Loucy (cell line): ENCODE results near the gene MYO18A.

ENCODE experiments used
- H2AFZ ChIP-seq: fragments of 200-600 bp; sonication (generic); 2 replicates; pipeline ENCODE4 v1.6.0; 2016; ENCODE audit warnings: antibody characterized with exemption, mild to moderate bottlenecking, low read length, moderate library complexity
- H3F3A ChIP-seq: fragments of 200-600 bp; 2 replicates; pipeline ENCODE4 v1.6.0; 2016; ENCODE audit warnings: antibody characterized with exemption, low read depth, mild to moderate bottlenecking
- H3K27me3 ChIP-seq: fragments of 200-600 bp; sonication (generic); 2 replicates; pipeline ENCODE4 v1.6.1; 2014; ENCODE audit warnings: low read length, mild to moderate bottlenecking; ENCODE audit not compliant: insufficient read depth, poor library complexity, severe bottlenecking
- H3K36me3 ChIP-seq: fragments of 200-600 bp; sonication (generic); 2 replicates; pipeline ENCODE4 v1.6.1; 2016; ENCODE audit warnings: low read length; ENCODE audit not compliant: insufficient read depth
- H3K4me1 ChIP-seq: fragments of 200-600 bp; sonication (generic); 2 replicates; pipeline ENCODE4 v1.5.1; 2014; ENCODE audit warnings: low read length, mild to moderate bottlenecking; ENCODE audit not compliant: insufficient read depth, poor library complexity, severe bottlenecking
- H3K4me2 ChIP-seq: fragments of 200-600 bp; sonication (generic); 2 replicates; pipeline ENCODE4 v1.6.0; 2014; ENCODE audit warnings: antibody characterized with exemption, low read length, low read depth, mild to moderate bottlenecking; ENCODE audit not compliant: poor library complexity, severe bottlenecking
- H3K4me3 ChIP-seq: fragments of 200-600 bp; sonication (generic); 2 replicates; pipeline ENCODE4 v1.5.1; 2014; ENCODE audit warnings: low read length, mild to moderate bottlenecking, mixed read lengths; ENCODE audit not compliant: poor library complexity, severe bottlenecking
- H3K79me2 ChIP-seq: fragments of 200-600 bp; sonication (generic); 2 replicates; pipeline ENCODE4 v1.6.1; 2014; ENCODE audit warnings: low read length; ENCODE audit not compliant: insufficient read depth
- H3K9ac ChIP-seq: fragments of 200-600 bp; sonication (generic); 2 replicates; pipeline ENCODE4 v1.6.0; 2014; ENCODE audit warnings: mild to moderate bottlenecking, low read depth, low read length, moderate library complexity; ENCODE audit not compliant: poor library complexity, severe bottlenecking
- H3K9me2 ChIP-seq: fragments of 200-600 bp; sonication (generic); replicated peaks from 2 replicates; pipeline ENCODE4 v1.6.1; 2016; ENCODE audit warnings: low read depth, low read length, mixed read lengths
- H3K9me3 ChIP-seq: fragments of 200-600 bp; sonication (generic); 2 replicates; pipeline ENCODE4 v1.6.1; 2014; ENCODE audit warnings: mild to moderate bottlenecking, antibody characterized with exemption, low read length, low read depth; ENCODE audit not compliant: insufficient read depth
- H4K20me1 ChIP-seq: fragments of 200-600 bp; sonication (generic); 2 replicates; pipeline ENCODE4 v1.6.0; 2014; ENCODE audit warnings: antibody characterized with exemption, low read length, mild to moderate bottlenecking; ENCODE audit not compliant: insufficient read depth, poor library complexity, severe bottlenecking
- EZH2phosphoT487 ChIP-seq: fragments of 200-600 bp; IDR thresholded peaks from 2 replicates; pipeline ENCODE4 v1.6.1; 2018; ENCODE audit warnings: antibody characterized with exemption, mild to moderate bottlenecking, moderate library complexity, borderline replicate concordance
- TF ChIP-seq, protein P1 (sequence below): fragments of 200-600 bp; sonication (generic); conservative IDR thresholded peaks from 2 replicates; pipeline ENCODE4 v1.5.1; 2014; ENCODE audit warnings: mild to moderate bottlenecking, antibody characterized with exemption, low read length

Gene MYO18A

DNA sequence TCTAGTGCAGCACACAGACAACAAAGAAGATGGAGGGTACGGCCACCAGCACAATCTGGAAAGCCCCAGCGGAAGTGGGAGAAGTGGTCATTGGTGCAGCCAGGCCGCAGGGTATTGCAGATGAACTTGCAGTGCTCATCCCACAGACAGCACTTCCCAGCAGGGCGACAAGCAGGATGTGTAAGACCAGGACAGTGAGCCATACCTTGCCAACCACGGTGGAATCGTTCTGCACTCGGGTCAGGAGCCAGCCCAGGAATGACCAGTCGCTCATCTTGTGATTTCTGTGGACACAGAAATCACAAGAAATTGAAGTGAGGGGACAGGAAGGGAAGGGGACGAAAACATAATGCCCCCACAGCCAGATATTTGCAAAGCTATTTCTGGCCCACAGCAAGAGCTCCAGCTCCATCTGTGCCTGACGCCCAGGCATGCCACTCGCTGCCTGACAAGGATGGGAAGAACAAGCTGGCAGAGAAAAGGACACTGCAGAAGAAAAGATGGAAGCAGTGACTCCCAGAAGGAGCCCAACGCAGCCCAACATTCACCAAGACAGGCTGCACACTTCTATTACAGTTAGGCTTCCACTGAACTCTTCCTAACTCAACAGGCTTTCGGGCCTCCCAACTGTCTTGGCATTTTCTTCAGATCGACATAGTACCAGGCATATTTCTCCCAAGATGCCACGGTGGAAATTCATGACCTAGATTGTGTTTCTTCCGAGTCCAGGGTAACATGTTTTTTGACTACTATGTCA is 17.5 kb upstream of the MYO18A start:
- H3K9me3 ChIP-seq = no peaks in the 10 kb centered on the region
- H3K79me2 ChIP-seq = no peaks in the 10 kb centered on the region
- H3K9ac ChIP-seq = no peak overlapping the region
- H3K27me3 ChIP-seq = no peaks in the 10 kb centered on the region
- H3K4me2 ChIP-seq = no peak overlapping the region
- H3K4me3 ChIP-seq = no peak overlapping the region
- H3F3A ChIP-seq = no peaks in the 10 kb centered on the region
- H3K9me2 ChIP-seq = no peaks in the 10 kb centered on the region
- no peaks in the 10 kb centered on the region for H3K36me3 ChIP-seq
- H3K4me1 ChIP-seq = peaks cover 12% of the 10 kb centered on the region
- no peak overlapping the region for H2AFZ ChIP-seq
- H4K20me1 ChIP-seq = no peaks in the 10 kb centered on the region
- TF ChIP-seq, protein P1, sequence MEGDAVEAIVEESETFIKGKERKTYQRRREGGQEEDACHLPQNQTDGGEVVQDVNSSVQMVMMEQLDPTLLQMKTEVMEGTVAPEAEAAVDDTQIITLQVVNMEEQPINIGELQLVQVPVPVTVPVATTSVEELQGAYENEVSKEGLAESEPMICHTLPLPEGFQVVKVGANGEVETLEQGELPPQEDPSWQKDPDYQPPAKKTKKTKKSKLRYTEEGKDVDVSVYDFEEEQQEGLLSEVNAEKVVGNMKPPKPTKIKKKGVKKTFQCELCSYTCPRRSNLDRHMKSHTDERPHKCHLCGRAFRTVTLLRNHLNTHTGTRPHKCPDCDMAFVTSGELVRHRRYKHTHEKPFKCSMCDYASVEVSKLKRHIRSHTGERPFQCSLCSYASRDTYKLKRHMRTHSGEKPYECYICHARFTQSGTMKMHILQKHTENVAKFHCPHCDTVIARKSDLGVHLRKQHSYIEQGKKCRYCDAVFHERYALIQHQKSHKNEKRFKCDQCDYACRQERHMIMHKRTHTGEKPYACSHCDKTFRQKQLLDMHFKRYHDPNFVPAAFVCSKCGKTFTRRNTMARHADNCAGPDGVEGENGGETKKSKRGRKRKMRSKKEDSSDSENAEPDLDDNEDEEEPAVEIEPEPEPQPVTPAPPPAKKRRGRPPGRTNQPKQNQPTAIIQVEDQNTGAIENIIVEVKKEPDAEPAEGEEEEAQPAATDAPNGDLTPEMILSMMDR = no peak
- no peak for TF ChIP-seq EZH2phosphoT487

DNA sequence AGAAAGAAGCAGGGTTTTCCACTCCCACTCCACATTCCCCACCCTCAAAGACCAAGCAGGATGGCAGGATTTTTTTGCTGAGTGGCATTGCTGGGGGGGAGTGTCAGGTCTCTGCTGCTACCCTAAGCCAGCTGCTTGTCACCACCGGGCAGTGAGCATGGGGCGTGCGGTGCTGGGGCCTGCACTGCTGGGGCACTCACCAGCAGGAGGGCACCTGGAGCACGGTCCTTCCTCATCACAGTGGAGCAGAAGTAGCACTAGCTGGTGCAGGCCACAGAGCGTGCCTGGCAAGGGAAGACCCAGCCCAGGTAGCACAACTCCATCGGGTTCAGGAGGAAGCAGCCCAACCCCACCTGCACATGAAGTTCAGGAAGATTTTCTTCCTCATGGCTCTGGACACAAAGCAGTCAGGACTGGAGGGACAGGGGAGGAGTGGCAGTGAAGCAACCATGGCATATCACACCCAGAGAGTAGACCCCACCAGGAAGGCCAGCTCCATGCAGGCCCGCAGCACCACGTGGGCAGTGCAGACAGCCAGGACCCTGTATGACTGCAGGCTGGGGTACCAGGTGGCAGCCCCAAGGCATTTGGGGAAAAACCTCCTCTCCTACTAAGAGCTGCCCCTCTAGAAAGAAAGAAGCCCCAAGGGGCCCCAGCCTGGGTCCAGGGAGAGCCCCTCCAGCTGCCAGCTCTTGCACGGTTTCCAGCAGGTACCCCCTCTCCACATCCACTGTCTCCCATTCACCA is 16.7 kb upstream of the MYO18A start:
- Histone ChIP-seq H3K9ac (no peak overlapping the region), H3K9me2 (no peaks in the 10 kb centered on the region), H3F3A (no peaks in the 10 kb centered on the region), H4K20me1 (no peaks in the 10 kb centered on the region), H3K4me2 (no peak overlapping the region), H3K27me3 (no peaks in the 10 kb centered on the region), H2AFZ (no peak overlapping the region), H3K79me2 (no peaks in the 10 kb centered on the region), H3K9me3 (no peaks in the 10 kb centered on the region), H3K4me1 (peaks cover 12% of the 10 kb centered on the region), H3K36me3 (no peaks in the 10 kb centered on the region), H3K4me3 (no peak overlapping the region)
- TF ChIP-seq, protein P1 = no peak
- no peak for TF ChIP-seq EZH2phosphoT487

DNA sequence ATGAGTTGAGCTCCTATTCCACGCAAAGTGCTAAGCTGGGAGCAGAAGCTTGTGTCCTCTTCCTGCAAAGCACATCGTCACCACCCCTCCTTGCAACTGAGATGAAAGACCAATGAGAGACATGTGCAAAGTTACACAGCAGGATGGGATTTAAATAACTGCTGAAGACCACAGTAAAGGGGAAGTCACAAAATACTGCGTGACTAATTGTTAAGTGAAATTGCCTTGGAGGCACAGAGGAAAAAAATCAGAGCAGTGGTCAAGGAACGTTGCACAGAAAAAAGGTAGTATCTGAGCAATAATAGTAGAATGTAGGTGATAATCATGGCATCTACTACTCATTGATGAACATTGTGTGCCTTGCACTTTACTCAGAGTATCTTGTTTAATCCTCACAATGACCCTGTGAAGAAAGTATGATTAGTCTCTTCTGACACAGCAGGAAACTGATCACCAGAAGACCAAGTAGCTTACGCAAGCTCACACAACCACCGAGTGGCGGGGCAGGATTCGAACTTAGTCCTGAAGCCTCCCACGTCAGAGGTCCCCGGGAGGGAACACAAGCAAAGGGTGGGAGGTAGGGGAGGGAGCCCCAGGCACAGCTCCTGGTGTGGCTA is 15.4 kb upstream of the MYO18A start:
- Histone ChIP-seq H3K4me1 (peaks cover 12% of the 10 kb centered on the region), H3K79me2 (no peaks in the 10 kb centered on the region), H4K20me1 (no peaks in the 10 kb centered on the region), H3K9me2 (no peaks in the 10 kb centered on the region), H3K36me3 (no peaks in the 10 kb centered on the region), H3F3A (no peaks in the 10 kb centered on the region), H3K27me3 (no peaks in the 10 kb centered on the region), H3K4me3 (peak overlapping the region; percentile 2), H2AFZ (peak overlapping the region; percentile 63), H3K9ac (no peak overlapping the region), H3K4me2 (peak overlapping the region; percentile 54), H3K9me3 (no peaks in the 10 kb centered on the region)
- TF ChIP-seq, protein P1 = no peak
- TF ChIP-seq EZH2phosphoT487 = no peak
